HG03103 (cell line): ENCODE results near the gene DCANP1.
A peak's percentile ranks its signal among the peaks of the same experiment; 100 is the strongest.

Source experiments
- ATAC-seq: cut with Tn5 transposase; IDR thresholded peaks from one replicate; pipeline ENCODE4 v1.9.1; 2021; ENCODE audit warnings: low read depth; ENCODE audit not compliant: unreplicated experiment

DCANP1 gene

DNA sequence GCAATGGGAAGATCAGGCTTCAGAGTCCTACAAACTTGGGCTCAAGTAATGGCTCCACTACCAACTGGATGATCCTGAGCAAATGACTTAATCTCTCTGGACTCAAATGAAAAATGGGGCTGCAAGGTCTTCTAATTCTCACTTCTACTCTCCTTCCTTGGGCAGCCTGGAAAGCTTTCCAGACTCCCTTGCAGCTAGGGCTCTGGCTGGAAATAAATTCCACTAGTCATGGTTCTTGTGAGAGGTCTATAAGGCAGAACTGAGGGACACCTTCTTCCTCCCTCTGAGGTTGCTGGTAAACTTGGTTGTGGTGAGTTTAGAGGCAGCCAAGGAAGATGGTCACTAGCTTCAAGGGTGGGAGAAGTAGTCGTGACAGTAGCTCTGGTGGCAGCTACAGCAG lies 18.6 kb downstream of the DCANP1 start:
- ATAC-seq, result no peak

DNA sequence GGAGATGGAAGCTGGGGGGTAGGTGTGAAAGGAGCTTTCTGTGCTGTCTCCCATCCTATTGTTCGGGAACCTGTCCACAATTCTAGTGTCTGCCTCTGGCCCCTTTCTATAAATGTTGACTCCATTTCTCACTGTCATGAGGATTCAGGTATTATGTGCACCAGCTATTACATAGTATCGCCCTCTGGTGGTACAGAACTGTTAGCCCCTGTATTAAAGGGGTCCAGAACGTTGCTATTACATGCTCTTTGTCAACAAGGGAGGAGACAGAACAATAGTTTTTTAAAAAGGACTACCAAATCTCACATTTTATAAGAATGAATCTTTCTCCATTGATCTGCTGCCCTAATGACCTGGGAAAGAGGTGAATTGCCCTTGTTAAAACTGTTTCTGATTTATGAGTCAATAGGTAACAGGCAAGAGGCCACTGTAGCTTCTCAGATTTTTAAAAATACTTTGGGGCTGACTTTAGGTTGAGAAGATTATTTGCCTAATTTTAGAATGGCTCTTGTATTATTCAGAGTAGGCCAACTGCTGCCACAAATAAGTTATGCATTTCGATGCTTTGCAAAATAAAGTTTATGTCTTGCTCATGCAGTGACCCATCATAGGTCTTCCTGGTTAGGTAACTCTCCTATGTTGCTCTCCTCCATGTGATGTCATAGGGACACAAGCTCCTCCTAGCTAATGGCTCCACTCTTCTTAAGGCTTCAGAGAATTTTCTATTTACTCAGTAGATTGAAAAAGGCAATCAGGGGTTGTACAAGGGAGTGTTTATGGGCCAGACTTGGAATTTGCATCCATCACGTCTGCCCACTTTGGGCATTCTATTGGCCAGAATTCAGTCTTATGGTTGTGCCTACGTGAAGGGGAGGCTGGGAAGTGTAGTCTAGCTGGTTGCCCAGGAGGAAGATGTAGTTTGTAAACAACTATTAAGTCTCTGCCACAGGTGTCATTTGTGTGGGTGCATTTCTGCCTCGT lies 20.8 kb downstream of the DCANP1 start:
- ATAC-seq, result peak; percentile 96

DNA sequence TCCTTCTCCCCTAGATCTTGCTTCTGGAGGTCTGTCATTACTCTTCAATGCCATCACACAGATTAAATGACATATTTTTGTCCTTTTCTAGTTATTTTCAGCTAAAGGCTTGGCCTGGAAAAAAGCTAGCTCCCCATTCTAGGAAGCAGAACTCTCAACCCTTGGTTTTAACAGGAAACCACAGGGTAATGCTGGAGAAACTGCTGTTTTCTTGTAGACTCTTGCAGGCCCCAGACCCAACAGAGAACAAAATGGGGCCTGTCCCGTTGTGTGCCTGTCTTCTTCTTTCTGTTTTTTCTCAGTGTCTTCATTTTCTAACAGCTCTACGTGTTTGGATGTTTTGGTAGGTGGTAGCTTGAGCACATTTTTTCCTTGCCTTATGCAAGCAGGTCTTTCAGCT lies 21.5 kb downstream of the DCANP1 start:
- ATAC-seq, result no peak

DNA sequence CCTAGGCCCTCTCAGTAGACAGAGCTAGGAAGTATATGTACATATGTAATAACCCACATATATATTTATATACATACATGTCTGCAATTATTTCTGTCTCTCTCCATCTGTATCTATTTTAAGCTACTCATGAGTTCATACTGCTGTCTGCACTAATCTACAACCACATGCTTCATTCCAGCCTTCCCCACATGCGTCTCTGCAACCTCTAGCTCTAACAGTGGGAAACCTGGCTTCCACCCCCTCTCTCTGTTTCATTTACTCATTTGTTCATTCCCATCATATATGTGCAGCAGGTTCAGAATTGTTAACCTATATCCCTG lies 23.3 kb downstream of the DCANP1 start:
- no peak for ATAC-seq

GRCh38 chr5:135423146-135423845 lies 23.9 kb downstream of the DCANP1 start:
- ATAC-seq, result no peak

DNA sequence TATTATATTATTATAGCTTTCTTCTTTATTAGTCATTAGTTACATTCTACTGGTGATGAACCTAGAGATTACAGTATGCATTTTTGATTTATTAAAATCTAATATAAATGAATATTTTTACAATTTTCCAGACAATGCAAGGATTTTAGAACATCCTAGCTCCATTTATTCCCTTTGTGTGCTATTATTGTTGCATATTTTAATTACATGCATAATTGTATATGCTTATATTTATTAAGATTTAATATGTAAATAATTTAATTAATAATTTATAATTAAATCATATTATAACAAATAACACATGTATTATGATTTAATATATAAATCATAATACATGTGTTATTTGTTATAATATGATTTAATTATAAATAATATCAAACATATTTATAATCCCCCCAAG lies 24.7 kb downstream of the DCANP1 start:
- ATAC-seq, result no peak

DNA sequence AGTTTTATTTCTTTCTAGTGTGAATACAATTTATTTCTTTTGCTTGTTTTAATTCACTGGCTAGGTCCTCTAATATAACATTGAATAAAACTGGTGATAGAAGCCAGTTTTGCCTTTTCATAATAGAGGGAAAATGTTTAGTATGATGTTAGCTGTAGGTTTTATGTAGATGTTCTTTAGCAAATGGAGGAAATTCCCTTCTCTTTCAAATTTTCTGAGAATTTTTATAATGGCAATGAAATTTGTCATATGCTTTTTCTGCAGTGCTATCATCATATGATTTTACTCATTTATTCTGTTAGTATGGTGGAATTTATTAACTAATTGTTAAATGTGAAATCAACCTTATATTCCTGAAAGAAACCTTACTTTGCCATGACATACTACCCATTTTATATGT lies 30.1 kb downstream of the DCANP1 start:
- no peak for ATAC-seq

GRCh38 chr5:135405082-135405481 lies 42.1 kb downstream of the DCANP1 start:
- no peak for ATAC-seq

DNA sequence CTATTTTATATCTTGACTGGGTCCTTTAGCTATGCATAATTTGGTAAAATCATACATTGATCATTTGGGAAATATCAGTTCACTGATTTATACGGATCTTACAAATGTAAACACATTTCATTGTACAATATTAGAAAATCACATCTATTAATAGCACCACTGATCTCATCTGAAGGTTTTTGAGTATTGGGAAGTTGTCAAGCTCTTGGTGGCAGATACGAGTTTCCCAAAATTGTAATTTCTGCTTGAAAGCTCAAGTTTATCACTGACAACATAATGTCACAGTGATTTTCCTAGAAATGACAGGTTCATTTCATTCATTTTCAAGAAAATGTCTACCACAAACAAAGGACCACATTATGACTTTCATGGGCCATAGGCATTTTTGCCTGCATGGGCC lies 45.1 kb downstream of the DCANP1 start:
- ATAC-seq, result no peak

GRCh38 chr5:135400866-135401265 lies 46.3 kb downstream of the DCANP1 start:
- no peak for ATAC-seq

DNA sequence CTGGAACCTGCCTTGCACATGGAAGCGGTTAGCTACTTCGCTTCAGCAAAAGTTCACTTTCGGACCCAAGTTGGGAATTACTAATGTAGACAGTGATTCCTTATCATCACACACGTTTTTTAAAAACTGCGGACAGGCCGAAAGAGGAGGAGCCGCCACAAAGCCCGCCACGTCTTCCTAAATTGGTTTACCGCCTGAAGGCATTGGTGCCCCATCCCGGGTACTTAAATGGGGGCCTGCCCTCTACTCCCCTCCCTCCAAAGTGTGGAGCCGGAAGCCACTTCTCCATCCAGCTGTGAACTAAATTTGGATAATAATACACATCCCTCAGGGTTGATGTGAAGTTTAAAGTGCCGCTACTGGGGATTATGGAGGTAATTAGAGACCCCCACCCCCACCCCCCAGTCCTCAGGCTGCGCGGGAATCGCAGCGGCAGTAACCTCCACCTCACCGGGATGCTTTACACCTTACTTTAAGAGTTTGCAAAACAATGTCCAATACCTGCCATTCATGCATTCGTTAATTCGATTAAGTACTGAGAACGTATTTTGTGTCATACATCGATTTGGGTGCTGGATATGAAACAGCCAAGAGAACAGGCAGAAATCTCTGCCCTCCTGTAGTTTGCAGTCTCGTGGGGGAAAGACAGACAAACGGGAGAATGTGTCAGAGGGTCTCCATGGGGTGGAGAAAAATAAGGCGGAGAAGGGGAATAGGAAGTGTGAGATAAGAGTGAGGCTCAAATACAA lies 47.2 kb downstream of the DCANP1 start:
- ATAC-seq, result no peak

DNA sequence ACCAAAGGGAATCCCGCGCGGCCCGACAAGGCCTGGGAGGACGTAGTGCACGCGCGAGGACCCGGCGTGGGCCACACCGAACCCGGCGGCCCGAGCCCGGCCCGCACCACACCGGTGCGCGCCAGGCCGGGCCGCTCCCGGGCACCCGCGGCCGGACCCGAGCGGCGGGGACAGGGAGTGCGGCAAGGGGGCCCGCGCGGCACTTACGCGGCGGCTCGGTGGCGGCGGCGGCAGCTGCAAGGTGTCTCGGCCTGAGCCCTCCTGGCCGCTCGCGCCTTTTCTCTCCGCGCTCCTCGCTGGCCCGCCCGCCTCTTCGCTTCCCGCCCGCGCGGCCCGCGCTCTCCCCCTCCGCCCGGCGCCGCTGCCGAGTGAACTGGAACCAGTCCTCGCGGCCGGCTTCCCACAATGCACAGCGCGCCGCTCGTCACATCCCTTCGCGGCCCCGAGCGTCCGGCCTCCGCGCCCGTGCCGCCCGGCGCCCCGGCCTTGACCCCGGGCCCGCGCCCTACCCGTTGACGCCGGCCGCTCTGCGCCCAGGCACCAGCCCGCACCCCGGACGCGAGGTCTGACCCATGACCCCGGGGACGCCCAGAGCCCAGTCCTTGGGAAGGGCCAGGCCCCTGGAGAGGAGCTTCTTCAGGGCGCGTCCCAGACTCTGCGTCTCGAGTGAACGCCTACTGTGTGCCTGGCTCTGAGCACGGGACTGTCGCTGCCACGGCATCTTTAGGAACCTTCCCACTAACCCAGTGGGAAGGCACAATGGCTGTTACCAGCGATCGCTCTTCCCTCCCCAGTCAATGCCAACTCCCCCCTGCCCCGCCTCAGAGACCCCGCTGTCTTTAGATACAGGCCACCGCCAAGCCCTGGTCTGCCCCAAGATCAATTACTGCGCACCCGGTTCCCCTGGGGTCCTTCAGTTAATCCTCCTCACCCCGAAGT lies 48.0 kb downstream of the DCANP1 start, which contains the start of gene MACROH2A1:
Gene MACROH2A1, minus strand, starts transcription at position 377 of the 939 bp plus-strand sequence. CDS start 10,138 bp downstream, outside the sequence.
- ATAC-seq, result peak; percentile 74

DNA sequence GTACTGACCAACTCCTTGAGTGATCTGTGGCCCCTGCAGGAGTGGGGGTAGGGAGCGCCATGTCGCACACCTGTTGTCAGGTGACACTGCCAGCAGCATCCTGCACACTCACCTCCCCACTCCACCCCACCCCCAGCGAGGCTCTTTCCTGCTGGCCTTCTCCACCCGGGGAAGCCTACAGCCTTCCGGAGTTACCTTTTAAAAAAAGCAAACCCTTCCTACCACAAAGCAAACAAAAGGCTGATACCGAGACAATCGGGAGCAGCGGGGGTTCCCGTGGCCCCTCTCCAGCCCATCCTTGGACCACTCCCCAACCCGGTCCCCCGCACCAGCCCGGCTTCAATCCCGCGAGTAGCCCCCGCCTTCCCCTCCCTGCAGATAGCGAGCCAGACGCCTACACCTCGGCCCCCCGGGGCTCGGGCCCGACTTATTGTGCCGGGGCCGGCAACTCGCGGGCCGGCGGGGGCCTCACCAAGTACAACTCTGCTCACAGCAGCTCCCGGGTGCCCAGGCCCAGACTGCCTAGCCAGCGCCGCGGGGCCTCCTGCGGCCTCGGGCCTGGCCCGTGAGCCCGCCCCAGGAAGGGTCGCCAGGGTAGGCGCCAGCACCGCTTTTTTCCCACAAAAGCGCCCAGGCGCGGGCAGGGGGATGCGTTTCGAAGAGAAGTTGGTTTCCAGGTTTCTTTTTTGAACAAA lies 48.8 kb downstream of the DCANP1 start:
- ATAC-seq, result no peak

GRCh38 chr5:135397084-135397483 lies 50.1 kb downstream of the DCANP1 start:
- no peak for ATAC-seq

DNA sequence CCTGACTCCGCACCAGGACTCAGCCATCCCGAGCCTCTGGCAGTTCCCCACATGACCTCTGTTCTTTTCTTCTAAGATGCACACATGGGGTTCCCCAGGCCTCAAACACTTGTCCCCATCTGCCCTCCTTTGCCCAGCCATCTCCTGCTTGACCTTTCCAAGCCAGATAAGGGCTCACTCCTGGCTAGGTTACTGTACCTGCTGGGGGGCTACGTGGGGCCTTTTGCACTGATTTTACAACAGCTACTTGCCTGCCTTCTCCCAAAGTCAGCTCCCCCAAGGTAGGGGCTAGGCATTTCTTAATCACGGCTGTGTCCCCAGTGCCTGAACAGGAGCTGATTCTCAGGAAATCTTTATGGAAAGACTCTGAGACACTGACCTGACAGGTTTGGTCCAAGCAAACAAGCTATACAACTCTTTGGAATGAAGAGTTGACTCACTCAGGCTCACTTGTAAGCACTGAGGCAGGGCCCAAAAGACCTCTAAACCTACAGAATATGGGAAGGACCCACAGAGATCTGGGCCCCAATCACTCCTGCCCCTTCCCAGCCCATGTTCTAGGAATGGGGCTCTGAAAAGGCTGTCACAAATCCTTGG lies 50.6 kb downstream of the DCANP1 start:
- no peak for ATAC-seq

- no peak for ATAC-seq
These were observed 51.3 kb downstream of the DCANP1 start for GRCh38 chr5:135395866-135396265.

GRCh38 chr5:135395451-135395850 lies 51.7 kb downstream of the DCANP1 start:
- no peak for ATAC-seq
